ENCODE data around the gene RIMBP2. TPM values are rescaled to one million over a fixed set of nuclear protein-coding genes. Genes with fewer than 3 reads are reported as not detected.

Gene RIMBP2
- total RNA-seq, 2 experiments from 2014 or later, result not detected

DNA sequence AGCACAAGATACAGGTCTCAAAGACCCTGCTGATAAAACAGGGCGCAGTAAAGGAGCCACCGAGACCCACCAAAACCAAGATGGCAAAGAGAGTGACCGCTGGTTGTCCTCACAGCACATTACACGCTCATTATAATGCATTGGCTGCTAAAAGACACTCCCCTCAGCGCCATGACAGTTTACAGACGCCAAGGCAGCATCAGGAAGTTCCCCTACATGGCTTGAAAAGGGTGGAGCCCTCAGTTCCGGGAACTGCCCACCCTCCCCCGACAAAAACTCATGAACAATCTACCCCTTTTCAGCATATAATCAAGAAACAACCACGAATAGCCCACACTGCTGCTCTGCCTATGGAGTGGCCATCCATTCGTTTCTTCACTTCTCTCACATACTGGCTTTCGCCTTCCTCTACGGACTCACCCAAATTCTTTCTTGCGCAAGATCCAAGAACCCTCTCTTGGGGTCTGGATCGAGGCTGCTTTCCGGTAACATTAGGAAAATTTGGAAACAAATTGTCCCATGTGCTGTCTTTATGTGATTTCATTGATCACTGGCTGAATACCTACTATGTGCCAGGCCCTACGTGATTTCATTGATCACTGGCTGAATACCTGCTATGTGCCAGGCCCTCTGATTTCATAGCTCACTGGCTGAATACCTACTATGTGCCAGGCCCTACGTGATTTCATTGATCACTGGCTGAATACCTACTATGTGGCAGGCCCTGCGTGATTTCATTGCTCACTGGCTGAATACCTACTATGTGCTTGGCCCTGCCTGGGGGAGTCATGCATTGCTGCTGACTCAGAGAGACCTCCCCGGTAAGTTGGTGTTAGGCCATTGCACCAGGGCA, 252.1 kb downstream of the RIMBP2 start:
- Mint-ChIP-seq H3K4me3 (no peak overlapping the region), H3K36me3 (no peaks in the 10 kb centered on the region)
- ATAC-seq, result no peak

GRCh38 chr12:130463275-130463658, 252.8 kb downstream of the RIMBP2 start:
- Mint-ChIP-seq H3K4me3 (no peak overlapping the region), H3K36me3 (no peaks in the 10 kb centered on the region), H3K27ac (no peak overlapping the region), H3K4me1 (no peaks in the 10 kb centered on the region), H3K27me3 (no peaks in the 10 kb centered on the region), H3K9me3 (ENCODE audit: low read depth) (peaks cover 3% of the 10 kb centered on the region)
- CTCF ChIA-PET, result no interaction called here
- ATAC-seq (no peak), DNase-seq (no peak)

More for the DNA sequence above, 252.1 kb downstream of the RIMBP2 start:
- H3K4me1 Mint-ChIP-seq, result no peaks in the 10 kb centered on the region
- CTCF ChIA-PET, result no interaction called here
- DNase-seq, result no peak
- no peaks in the 10 kb centered on the region for H3K27me3 Mint-ChIP-seq
- H3K9me3 Mint-ChIP-seq (ENCODE audit: low read depth), result peaks cover 6% of the 10 kb centered on the region
- H3K27ac Mint-ChIP-seq, result no peak overlapping the region

DNA sequence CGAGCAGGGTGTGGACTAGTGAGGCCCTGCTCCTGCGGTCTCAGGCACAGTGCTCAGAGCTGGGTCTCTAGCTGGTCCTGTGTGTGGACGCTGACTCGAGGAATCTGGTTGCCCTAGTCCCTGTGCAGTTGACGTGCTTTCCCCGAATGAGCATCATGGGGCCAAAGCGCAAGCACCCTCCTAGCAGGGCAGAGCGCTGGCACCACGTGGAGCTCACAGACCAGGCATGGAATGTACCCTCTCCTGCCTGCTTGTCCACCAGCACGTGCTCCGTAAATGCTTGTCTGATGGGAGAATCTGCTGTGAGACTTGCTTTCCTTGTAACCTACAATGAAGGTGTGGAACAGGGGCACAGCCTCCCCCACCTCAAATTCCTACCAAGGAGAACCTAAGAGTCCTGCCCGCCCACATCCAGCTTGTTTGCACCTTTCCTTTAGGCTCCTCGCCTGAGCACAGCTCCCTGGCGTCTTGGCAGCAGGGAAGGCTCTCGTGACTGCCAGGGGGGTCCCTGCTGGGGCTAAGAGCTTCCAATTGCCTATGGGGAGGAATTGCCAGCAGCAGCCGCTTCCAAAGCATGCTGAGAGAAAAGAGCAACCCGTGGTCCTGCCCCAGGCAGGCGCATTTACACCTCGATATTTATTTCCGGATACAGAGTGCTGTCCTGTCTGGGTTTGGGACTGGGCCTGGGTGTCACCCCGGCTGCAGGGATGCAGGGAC, 253.4 kb downstream of the RIMBP2 start:
- peaks cover 3% of the 10 kb centered on the region for H3K9me3 Mint-ChIP-seq (ENCODE audit: low read depth)
- no peak for ATAC-seq
- H3K27me3 Mint-ChIP-seq, result no peaks in the 10 kb centered on the region

DNA sequence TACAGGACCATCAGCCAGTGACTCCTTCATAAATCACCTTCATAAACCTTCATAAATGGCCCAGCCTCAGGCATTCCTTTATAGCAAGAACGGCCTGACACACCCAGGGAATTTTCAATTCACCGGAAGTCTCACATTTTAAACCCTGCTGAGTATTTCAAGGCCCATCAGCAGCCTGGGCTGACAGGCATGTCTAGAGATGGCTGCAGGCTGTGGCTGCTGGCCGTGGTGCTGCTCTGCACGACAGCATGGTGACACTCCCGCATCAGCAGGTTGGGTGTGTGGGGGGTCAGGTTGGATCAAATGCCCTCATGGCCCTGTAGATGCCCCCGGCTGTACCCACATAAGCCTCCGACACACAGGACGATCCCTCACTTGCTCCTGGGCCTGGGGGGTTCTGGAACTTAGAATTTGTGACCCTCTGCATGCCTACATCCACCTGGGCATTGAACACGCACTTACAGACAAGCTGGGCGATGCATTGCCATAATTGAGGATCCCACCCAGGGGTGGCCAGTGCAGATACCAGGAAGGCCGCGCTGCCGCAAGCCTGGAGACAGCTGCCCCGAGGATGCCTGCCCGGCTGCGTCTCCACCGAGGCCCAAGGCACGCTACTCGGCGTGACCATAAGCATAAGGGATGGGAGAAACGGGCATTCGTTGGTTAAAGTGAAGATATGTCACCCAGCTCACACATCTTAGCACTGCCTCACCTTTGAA, 254.1 kb downstream of the RIMBP2 start:
- no peaks in the 10 kb centered on the region for H3K36me3 Mint-ChIP-seq
- H3K9me3 Mint-ChIP-seq (ENCODE audit: low read depth), result peaks cover 3% of the 10 kb centered on the region
- CTCF ChIA-PET, result no interaction called here
- ATAC-seq (no peak), DNase-seq (no peak)
- H3K4me1 Mint-ChIP-seq, result no peaks in the 10 kb centered on the region
- H3K27ac Mint-ChIP-seq, result no peak overlapping the region
- no peak overlapping the region for H3K4me3 Mint-ChIP-seq
- H3K27me3 Mint-ChIP-seq, result no peaks in the 10 kb centered on the region

More for the DNA sequence above, 253.4 kb downstream of the RIMBP2 start:
- no peak overlapping the region for H3K4me3 Mint-ChIP-seq
- CTCF ChIA-PET, result no interaction called here
- H3K27ac Mint-ChIP-seq, result no peak overlapping the region
- H3K36me3 Mint-ChIP-seq, result no peaks in the 10 kb centered on the region
- no peaks in the 10 kb centered on the region for H3K4me1 Mint-ChIP-seq
- no peak for DNase-seq

DNA sequence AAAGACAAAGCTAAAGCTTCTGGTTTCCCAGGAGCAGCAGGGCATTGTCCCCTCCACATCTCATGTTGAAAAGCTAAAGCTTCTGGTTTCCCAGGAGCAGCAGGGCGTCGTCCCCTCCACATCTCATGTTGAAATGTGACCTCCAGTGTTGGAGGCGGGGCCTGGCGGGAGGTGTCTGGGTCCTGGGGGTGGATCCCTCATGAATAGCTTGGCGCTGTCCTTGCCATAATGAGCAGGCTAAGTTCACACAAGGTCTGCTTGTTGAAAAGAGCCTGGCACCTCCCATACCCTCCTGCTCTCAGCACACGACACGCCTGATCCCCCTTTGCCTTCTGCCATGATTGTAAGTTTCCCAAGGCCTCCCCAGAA, 254.7 kb downstream of the RIMBP2 start:
- no peaks in the 10 kb centered on the region for H3K4me1 Mint-ChIP-seq
- no peaks in the 10 kb centered on the region for H3K27me3 Mint-ChIP-seq
- H3K36me3 Mint-ChIP-seq, result no peaks in the 10 kb centered on the region
- CTCF ChIA-PET, result no interaction called here
- H3K27ac Mint-ChIP-seq, result no peak overlapping the region
- DNase-seq, result no peak
- ATAC-seq, result no peak
- no peak overlapping the region for H3K4me3 Mint-ChIP-seq
- peaks cover under 1% of the 10 kb centered on the region for H3K9me3 Mint-ChIP-seq (ENCODE audit: low read depth)

- CTCF ChIA-PET, result no interaction called here
- Mint-ChIP-seq H3K27ac (no peak overlapping the region), H3K4me3 (no peak overlapping the region), H3K4me1 (no peaks in the 10 kb centered on the region), H3K36me3 (no peaks in the 10 kb centered on the region), H3K27me3 (no peaks in the 10 kb centered on the region), H3K9me3 (ENCODE audit: low read depth) (no peaks in the 10 kb centered on the region)
- DNase-seq (no peak), ATAC-seq (no peak)
Observed at GRCh38 chr12:130460611-130461446, 255.3 kb downstream of the RIMBP2 start.

GRCh38 chr12:130459916-130460315, 256.2 kb downstream of the RIMBP2 start:
- no peaks in the 10 kb centered on the region for H3K4me1 Mint-ChIP-seq
- no peak for DNase-seq
- no peaks in the 10 kb centered on the region for H3K36me3 Mint-ChIP-seq
- no peak overlapping the region for H3K4me3 Mint-ChIP-seq
- no peak overlapping the region for H3K27ac Mint-ChIP-seq
- CTCF ChIA-PET, result no interaction called here
- no peak for ATAC-seq
- no peaks in the 10 kb centered on the region for H3K9me3 Mint-ChIP-seq (ENCODE audit: low read depth)
- no peaks in the 10 kb centered on the region for H3K27me3 Mint-ChIP-seq

- CTCF ChIA-PET, result no interaction called here
- Mint-ChIP-seq H3K27ac (no peak overlapping the region), H3K4me3 (no peak overlapping the region), H3K4me1 (no peaks in the 10 kb centered on the region), H3K36me3 (no peaks in the 10 kb centered on the region), H3K9me3 (ENCODE audit: low read depth) (no peaks in the 10 kb centered on the region), H3K27me3 (no peaks in the 10 kb centered on the region)
- ATAC-seq, result no peak
- no peak for DNase-seq
Observed at GRCh38 chr12:130458341-130458740, 257.8 kb downstream of the RIMBP2 start.

DNA sequence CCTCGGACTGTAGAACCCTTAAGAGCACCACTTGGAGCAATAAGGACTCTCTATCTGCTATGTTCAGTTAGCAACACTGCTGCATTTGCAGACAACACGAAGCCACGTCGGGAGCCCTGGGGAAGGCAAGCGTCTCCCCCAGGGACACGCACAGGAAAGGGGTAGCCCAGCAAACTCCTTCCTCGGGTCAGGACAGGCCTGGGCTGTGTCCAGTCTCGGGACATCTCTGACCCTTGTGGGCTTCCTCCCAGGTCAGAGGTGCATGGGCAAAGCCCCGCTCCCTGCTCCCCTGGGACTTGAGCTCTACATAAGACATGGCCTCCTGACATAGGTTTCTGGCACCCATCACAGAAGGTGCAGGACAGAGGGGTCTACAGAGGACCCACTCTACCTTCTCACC, 258.9 kb downstream of the RIMBP2 start:
- Mint-ChIP-seq H3K36me3 (no peaks in the 10 kb centered on the region), H3K9me3 (ENCODE audit: low read depth) (no peaks in the 10 kb centered on the region), H3K4me3 (no peak overlapping the region), H3K27me3 (no peaks in the 10 kb centered on the region), H3K27ac (no peak overlapping the region), H3K4me1 (no peaks in the 10 kb centered on the region)
- CTCF ChIA-PET, result no interaction called here
- no peak for DNase-seq
- ATAC-seq, result no peak

- no peak overlapping the region for H3K4me3 Mint-ChIP-seq
Observed at GRCh38 chr12:130456375-130457199, 259.5 kb downstream of the RIMBP2 start.

DNA sequence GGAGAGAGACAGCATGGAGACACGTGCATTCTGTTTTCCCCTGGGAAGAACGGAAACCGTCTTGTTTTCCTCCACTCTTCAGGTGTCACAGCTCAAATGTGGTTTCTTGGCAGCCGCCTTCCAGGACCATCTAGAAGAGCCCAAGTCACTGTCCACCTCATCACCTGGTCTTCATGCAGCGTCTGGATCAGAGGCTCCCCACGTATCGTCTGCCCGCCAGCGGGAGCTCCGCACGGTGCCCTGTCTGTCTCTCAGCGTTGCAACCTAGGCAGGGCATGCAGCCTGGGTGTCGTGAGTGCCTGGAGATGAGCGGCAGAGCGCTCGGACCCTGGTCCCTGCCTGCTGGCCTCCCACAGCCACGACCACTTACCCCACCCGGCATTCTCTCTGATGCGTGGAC, 260.9 kb downstream of the RIMBP2 start:
- no peak for DNase-seq
- Mint-ChIP-seq H3K27me3 (no peaks in the 10 kb centered on the region), H3K36me3 (no peaks in the 10 kb centered on the region), H3K9me3 (ENCODE audit: low read depth) (no peaks in the 10 kb centered on the region), H3K27ac (no peak overlapping the region), H3K4me1 (no peaks in the 10 kb centered on the region), H3K4me3 (no peak overlapping the region)
- CTCF ChIA-PET, result no interaction called here
- no peak for ATAC-seq

More at GRCh38 chr12:130456375-130457199, 259.5 kb downstream of the RIMBP2 start:
- no peaks in the 10 kb centered on the region for H3K27me3 Mint-ChIP-seq
- no peak for ATAC-seq
- CTCF ChIA-PET, result no interaction called here
- DNase-seq, result no peak
- no peaks in the 10 kb centered on the region for H3K9me3 Mint-ChIP-seq (ENCODE audit: low read depth)
- H3K27ac Mint-ChIP-seq, result no peak overlapping the region
- no peaks in the 10 kb centered on the region for H3K36me3 Mint-ChIP-seq
- no peaks in the 10 kb centered on the region for H3K4me1 Mint-ChIP-seq

GRCh38 chr12:130454296-130454695, 261.8 kb downstream of the RIMBP2 start:
- DNase-seq (no peak), ATAC-seq (no peak)
- H3K9me3 Mint-ChIP-seq (ENCODE audit: low read depth), result no peaks in the 10 kb centered on the region
- no peak overlapping the region for H3K4me3 Mint-ChIP-seq
- H3K36me3 Mint-ChIP-seq, result no peaks in the 10 kb centered on the region
- H3K4me1 Mint-ChIP-seq, result no peaks in the 10 kb centered on the region
- CTCF ChIA-PET, result no interaction called here
- H3K27me3 Mint-ChIP-seq, result no peaks in the 10 kb centered on the region
- H3K27ac Mint-ChIP-seq, result no peak overlapping the region
